Stimulated activated CD4-positive, alpha-beta T cell treated with anti-CD3 and anti-CD28 coated beads, Interleukin-12 subunit alpha, Interleukin-12 subunit beta, amount 100 ng/mL, for 24 hours (primary cell): ENCODE data around the gene PREP.
"Not testable (repeated sequence)": the region's sequence is repeated elsewhere in the genome, so short reads cannot be mapped to it uniquely, and the experiment has no call there.

Experiments
- DNase-seq, 2 experiments: peaks; one replicate each; pipeline ENCODE4 v3.0.0-alpha.2; 2020; ENCODE audit warnings: low read depth in 2 of 2

The PREP gene

DNA sequence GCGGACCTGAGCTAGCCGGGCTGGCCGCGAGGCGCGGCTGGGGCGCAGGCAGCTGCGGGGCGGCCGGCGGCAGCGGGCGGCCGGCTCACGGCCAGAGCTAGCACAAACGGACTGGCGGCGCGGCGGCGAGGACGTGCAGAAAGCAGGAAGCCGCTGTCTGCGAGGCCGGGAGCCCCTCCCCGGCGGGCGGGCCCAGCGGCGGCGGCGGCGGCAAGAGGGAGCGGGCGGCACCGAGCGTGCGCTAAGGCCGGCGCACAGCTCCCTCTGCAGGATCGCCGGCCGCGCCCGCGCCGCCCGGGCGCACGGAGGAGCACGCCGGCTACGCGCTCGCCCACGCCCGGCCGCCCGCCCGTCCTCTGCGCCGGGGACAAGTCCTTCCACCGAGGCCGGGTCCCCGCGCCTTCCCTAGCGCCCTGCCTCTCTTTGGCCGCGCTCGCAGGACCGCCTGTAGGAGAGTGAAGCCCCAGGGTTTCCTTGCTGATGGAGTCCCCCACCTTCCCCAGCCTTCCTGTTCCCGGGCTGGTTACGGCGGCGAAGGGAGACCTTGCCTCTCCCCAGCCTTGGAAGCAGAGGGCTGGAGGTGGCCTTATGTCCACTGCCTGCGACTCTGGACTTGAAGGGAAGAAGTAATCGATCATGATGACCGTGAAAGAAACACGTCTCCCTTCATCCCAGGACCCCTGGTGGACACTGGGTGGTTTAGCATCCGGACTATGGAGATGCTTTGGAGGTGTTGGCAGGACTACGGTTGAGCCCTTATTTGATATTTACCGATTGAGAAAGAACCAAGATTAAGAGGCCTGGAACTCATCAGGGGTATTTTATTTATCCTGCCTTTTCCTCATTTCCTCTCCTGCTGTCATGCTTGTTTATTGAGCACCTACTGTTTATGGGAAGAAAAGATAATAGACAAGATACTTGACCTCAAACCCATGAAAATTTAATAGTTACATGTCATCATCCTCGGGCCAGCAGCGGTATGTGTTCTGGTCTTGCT, at the start of gene PREP:
Gene PREP (minus strand): TSS at position 144 of the 997 bp plus-strand sequence. CDS start 191 bp downstream, outside the sequence.
- peak; percentile 71 to 72 for DNase-seq

DNA sequence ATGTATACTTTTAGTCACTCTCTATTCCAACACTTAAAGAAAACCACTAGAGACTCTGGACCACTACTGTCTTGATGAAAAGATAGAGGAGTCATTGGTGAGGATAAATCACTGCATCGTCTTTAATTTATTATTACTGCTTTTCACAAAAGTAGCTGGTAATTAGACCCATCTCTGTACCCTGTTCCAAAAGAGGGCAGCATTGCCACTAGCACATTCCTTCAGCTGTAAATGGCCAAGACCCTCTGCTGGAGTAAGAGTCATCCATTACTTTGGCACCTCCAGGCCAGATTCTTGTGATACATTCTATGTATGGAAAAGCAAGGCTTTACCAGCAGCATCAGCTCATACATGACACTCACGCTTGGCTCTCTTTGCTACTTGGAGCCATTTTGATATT, 49.5 kb upstream of the PREP start:
- no peak for DNase-seq

DNA sequence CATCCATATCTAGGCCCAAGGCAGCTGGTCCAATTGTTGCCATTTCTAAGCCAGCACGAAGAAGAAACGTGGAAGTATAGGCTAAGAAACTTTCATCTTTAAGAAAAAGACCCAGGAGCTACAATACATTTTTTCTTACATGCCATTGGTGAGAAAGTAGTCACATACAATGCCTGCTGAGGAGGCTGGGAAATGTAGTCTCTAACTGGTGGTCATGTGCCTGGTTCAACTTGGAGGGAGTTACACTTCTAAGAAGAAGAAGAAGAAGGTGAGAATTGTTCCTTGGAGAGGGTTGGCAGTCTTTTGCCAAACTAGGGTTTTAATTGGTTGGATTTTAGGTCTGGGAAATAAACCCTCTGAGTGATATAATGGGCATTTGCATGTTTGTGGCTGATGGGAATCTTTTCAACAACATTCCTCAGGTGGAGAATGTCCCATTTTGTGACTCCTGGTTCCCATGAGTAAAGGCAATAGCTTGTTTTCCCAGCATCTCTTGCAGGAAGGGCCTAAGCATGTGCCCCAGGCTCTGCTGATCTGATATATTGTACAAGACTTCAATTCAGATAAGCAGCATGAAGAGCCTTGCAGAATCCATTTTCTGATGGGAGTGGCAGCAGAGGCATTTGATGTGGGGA, 47.0 kb upstream of the PREP start:
- DNase-seq: no peak

DNA sequence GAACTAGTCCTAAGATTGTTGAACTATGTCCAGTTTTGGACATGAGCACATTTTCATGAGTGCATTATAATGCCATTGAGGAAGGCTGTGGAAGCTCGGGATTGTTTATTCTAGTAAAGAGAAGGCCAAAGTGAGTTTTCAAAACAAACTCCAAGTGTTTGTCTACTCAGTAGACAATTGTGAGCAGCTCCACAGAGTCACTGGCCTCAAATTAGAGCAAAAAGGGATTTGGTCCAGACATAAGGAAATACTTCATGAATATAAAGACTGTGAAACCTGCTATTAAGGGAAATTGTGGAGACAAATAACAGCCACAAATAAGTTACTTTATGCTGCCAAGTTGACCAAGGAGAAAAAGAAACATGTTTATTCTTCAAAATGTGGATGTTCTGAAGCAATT, 42.6 kb upstream of the PREP start:
- DNase-seq: no peak

DNA sequence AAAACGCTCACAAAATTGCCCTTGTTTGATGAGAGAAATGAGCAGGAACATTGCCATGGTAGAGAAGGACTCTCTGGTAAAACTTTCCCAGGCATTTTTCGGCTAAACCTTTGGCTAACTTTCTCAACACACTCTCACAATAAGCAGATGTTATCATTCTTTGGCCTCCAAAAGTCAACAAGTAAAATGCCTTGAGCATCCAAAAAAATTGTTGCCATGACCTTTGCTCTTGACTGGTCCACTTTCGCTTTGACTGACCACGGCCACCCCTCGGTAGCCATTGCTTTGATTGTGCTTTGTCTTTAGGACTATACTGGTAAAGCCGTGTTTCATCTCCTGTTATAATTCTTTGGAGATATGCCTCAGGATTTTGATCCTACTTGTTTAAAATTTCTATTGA, 41.1 kb upstream of the PREP start:
- DNase-seq: no peak

DNA sequence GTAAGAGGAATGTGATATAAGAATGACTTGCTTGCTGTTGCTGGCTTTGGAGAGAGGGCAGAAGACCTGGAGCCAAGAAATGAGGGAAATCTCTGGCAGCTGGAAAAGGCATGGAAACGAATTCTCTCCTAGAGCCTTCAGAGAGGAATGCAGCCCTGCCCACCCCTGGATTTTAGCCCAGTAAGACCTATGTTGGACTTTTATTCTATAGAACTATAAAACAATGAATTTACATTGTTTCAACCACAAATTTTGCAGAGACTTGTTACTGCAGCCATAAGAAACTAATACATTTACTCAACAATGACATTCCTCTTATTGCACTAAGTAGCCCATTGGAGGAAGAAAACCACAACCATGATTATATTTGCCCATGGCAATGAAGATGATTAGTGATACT, 39.5 kb upstream of the PREP start:
- no peak for DNase-seq

DNA sequence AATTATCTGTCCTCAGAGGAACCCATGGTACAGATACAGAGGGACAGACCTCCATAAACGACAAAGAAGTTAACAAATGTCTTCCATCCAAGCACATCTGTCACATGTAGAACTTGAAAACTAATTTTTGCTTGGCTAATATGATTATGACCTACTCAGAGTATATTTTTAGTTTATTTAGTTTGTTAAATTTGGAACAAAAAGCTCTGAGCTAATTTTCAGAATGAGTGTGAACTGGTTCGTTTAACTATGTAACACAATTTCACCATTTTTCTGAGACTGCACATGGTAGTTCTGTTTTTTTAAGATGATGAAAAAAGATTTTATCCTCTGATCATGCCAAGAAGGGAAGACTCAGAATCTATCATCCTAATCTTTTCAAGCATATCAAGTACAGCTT, 34.4 kb upstream of the PREP start:
- DNase-seq: no peak

DNA sequence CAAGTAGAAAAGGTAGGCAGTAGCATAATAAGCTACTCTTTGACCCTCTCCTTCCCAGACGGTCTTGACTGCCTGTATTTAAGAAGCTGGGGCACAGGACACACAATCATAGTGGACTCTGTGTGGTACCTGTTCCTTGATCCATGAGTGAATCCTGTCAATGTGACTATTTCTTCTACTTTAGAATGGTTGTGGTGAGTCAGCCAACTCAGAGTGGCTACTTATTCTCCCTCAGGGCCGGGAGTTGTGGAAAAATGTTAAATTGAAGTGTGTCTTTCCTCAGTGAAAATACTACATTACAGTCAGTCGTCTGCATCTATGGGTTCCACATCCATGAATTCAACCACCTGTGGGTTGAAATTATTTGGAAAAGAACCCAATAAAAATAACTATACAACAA, 30.8 kb upstream of the PREP start:
- DNase-seq: no peak

DNA sequence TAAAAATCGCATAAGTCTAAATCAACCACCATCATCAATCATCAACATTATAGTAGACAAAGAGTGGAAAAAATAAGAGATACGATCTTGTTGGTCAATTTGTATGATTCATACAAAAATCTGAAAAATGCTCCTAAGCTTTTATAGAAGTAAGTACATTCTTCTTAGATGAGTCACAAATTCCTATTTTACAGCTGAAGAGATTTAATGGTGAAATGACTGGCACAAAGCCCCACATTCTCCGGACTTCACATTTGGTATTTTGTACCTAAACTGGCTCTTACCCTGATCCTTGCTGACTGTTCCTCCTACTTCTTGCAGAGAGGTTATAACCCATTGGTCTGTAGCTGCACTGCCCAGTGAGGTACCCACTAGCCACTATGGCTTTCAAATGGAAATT, 29.9 kb upstream of the PREP start:
- DNase-seq: no peak

DNA sequence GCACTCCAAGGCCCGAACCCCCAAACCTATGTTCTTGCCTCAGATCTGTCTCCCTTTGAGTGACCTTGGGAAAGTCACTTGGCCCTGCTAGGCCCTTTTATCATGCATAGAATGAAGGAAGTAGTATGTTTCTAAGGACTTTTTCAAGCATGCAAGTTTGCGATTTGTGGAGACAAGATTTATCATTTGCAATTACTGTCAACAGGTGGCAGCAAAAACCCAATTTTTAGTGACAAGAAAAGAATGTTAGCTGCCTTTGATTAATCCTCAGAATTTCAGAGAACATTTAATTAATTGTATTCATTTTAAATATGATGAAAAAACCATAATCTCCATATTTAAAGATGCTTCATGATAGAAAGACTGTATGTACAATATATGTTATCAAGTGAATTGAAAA, 28.3 kb upstream of the PREP start:
- DNase-seq: no peak

DNA sequence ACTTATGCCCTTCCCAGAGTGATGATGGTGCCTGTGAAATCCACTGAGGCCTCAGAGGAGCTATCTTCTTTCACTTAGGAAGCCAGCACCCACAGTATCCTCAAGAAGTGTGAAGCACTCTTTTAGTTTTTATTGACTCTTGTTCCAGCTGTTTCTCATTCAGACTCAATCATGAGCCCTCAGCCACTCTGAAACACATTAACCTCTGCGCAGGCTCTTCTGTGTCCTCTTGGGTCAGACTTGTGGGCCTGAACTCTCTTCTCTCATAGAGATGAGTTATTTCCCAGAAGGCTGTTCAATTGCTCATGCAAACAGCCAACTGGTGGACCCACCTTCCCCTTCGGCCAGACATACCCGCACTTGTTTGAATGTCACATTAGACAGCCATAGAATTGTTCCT, 27.8 kb upstream of the PREP start:
- no peak for DNase-seq

DNA sequence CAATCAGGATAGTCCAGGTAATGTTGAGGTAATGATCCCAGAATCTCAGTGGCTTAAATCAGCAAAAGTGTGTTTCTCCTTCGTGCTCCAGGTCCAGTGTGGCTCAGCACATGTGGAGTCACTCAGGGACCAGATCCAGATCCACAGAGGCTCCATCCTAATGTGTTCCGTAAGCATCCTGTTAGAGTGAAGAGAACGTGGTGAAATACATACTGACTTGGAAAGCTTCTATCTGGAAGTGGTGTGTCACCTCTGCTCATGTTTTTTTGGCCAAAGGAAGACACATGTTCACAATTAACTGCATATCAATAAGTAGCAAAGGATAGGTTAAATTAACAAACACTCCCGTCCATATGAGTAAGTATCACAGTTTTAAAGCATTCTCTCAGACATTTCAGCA, 26.8 kb upstream of the PREP start:
- no peak for DNase-seq

DNA sequence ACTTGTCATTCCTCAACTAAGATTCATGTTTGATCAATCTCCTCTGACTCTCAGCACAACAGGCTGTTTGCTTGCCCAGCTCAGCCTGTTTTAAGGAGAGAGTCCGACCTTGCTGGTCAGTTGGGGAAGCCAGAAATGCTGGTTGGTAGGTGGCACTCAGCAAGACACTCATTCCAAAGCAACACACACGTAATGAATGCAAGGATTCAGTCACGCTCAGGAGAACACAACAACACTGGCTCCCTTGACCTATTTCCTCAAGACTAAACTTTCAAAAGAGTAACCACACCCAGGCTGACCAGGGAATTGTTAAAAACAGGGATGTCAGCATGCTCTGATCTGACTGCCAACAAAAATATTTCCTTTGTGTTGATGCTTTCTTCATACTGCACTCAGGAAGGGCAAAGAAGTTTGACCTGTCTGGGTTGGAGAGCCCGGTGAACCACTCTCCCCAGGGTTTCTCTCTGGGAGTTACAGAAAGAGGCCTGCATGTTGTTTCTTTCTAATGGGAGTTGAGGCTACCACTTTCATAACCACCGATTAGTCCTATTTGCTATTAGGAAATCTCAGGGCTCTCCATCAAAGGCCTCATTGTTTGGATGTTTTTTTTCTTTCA, 25.6 kb upstream of the PREP start:
- DNase-seq: no peak

DNA sequence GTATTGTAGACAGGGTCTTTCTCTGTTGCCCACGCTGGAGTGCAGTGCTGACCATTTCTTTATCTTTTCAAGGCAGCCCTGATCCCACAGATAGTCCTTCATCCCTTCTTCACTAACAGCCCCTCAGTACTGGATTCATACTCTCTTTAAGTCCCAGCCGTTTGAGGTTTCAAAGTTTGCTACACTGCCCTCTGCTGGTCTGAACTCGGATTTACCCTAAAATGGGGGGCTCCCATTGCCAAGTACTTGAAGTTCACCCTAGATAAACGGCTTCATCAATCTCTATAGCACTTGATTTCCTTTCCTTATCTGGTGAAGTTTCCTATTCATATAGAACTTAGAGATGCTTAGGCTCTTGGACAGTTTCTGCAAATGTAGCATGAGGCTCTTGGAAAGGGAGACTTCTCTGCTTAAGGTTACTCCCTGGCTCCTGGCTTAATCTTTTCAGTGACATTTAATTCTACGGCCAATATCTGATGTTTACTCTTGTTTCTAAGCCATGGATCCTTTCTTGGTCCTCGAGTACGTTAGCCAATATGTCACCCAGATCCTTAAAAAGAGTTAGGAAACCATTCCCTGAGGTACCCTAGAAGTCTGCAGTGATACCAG, 21.4 kb upstream of the PREP start:
- peak; percentile 16 to 55 for DNase-seq

DNA sequence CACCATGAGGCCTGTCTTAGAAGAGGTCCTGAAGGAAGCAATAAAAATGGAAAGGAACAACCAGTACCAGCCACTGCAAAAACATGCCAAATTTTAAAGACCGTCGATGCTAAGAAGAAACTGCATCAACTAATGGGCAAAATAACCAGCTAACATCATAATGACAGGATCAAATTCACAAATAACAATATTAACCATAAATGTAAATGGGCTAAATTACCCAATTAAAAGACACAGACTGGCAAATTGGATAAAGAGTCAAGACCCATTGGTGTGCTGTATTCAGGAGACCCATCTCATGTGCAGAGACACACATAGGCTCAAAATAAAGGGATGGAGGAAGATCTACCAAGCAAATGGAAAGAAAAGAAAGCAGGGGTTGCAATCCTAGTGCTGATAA, 14.1 kb upstream of the PREP start:
- DNase-seq: not testable (repeated sequence)

DNA sequence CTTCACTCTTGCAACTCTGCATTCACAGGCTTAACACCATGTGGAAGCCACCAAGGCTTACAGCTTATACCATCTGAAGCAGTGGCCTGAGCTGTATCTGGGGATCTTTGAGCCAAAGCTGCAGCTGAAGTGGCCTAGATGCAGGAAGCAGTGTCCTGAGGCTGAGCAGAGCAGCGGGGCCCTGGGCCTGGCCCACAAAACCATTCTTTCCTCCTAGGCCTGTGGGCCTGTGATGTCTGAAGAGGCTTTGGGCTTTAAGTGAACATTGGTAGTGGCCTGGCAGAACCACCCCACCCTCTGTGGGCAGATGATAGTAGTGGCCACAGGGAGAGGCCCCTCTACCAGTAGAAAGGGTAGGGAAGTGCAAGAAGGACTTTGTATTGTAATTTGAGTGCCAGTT, 6.9 kb upstream of the PREP start:
- no peak for DNase-seq

DNA sequence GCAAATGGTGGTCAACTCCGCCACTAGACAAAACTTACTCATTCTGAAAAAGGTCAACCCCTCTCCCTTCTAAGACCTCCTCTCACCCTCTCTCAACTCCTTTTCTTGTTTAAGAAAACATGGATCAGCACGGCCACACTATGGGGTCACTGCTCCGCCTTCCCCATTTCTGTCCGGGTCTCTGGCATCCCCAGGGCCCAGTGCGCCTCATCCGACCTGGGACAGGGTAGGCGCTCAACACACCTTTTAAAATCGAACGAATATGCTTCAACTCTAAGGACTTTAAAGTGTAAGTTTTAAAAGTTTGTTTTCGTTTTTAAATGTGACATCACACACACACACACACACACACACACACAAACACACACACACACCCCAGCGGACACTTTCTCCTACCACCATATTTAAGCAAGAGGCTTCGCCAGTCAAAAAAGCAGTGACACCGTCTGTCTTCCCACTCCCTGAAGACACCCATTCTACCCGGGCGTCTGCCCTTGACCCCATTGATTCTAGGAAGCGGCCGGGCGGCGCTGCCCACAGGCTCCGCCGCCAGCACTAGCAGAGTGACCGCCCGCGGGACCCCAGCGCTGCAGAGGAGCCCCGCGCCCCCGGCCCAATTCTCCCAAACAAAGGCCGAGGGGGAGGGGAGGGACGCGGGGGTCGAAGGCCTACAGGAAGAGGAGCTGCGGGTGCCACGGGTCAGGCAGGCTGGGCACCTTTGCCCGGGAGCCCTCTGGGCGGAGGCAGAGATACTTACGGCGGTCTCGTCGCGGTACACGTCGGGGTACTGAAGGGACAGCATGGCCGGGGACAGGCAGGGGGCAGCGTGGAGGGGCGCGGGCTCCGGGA, 568 bp downstream of the PREP start:
- DNase-seq: peak in 1 of 2 experiments; percentile 2

DNA sequence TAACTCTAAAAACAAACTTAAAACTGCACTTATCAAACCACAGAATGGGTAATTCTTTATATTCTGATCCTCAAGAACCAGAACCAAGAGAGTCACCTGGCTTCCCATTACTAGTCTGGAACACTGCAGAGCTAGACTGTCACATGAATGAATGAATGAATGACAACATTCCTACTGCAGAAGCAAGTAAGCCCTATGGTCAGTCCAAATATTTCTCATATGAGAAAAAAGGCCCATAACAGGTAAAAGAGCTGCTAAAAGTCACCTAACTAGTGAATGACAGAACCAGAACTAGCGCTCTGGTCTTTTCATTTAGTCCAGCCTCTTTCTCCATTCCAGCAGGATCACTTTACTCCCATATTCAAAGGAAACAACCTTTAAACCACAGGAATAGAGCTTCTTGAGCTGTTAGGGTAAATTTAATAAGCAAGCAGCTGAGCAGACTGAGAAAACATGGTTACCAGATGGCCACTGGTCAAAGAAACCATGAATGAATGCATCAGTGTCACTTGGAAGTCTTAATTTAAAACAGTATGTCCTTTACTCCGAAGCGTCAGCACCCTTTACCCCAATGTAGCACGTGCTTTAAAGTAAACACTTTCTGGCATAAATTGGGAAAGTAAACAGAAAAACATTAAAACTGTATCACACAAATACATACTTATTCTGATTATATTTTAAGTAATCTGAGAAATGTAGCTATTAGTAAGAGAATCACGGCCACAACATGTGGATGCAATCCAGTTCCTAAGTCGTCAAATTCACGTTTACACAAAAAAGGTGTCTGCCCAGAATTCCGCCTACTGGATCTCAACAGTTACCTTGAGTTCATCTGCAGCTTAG, 1.4 kb downstream of the PREP start:
- no peak for DNase-seq

DNA sequence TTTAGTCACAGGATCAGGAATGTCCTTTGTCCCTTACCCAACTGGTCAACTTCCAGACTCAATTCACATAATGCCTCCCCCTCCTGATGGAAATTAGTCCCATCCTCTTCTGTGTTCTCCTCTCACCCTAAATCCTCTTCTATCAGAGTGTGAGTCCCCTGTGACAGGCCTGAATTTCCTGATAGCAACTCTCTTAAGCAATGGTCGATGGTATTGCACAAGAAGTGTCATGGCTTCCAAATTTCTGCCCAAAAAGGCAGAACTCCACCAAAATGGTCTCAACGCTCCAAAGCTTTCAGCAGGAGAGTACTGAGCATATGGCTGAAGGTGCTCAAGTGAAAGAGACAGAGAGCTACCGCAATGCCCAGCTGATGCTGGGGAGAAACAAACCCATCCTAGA, 2.4 kb downstream of the PREP start:
- no peak for DNase-seq

DNA sequence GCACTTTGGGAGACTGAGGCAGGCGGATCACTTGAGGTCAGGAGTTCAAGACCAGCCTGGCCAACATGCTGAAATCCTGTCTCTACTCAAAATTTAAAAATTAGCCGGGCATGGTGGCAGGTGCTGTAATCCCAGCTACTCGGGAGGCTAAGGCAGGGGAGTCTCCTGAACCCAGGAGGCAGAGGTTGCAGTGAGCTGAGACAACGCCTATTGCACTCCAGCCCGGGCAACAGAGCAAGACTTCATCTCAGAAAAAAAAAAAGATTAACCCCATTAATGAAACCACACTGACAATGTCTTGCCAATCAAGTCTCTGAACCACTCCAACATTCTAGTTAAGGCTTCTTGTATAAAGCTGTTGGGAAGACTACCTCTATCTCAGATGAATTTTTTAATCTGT, 4.0 kb downstream of the PREP start:
- no peak for DNase-seq
